UCSD-AML1 (cell line): ENCODE measurements around the gene RPS6KA2.
"Not testable (repeated sequence)": the region's sequence is repeated elsewhere in the genome, so short reads cannot be mapped to it uniquely, and the experiment has no call there.

Experiments used
- DNase-seq: peaks from one replicate; lab custom pipeline; 2025; ENCODE audit not compliant: unreplicated experiment; lab: John Stamatoyannopoulos, UW

RPS6KA2 gene

DNA sequence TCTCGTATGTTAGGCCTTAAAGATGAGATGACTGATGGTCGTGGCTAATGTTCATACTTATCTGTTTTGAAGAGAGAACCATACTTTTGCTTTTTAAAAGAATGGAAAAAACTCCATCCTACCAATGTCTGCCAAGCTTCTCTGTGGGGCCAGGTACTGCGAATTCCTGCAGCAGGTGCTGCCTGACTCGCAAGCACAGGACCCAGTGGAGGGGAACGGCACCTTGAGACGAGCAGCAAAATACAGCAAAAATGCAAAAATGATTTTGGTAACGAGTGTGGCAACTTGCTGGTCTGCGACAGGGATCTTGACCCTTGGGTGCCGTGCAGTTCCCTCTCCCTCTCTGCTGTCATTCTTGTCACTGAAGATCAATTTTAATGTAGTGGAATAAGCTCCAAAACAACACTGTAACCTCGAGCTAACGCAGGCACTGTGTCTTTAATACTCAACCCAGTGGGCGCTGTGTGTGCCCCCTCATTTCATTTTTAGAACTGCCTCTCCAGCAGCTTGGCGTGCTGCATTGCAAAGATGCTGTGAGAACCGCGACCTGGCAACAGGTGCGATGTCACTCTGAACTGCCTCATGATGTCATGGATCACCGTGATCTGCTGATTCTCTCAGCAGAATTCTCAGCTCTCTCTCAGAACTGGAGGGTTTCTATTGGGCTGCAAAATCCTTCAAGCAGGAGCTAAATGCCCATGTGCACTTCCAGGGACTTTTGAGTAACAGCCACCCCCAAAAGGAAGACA is 92.2 kb downstream of the RPS6KA2 start:
- no peak for DNase-seq

DNA sequence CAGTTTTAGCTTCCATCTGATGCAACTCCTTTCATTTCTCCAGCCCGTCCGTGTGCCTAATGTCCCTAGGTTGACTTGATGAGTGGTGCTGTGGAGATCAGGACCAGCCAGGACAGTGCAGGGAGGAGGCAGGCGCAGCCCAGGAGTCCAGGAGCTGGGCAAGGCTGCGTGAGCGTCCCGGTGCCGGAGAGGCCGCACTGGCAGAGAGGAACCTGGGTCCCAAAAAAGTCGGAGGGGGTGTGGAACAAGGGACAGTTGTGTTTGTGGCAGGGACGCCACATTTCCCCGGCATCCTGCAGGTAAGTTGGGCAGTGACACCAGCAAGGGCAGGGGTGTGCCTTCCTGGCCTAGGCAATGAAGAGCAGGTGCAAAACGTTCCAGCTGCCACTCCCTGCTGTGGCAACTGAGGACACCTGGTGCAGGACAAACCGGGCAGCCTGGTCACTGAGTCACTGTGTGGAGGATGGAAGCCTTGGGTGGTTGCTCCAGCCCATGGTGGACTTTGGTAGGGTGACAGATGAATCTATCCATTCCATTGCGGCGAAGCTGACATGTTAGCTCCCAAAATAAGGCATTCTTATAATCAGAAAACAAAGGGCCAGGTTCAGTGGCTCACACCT is 93.7 kb downstream of the RPS6KA2 start:
- no peak for DNase-seq

DNA sequence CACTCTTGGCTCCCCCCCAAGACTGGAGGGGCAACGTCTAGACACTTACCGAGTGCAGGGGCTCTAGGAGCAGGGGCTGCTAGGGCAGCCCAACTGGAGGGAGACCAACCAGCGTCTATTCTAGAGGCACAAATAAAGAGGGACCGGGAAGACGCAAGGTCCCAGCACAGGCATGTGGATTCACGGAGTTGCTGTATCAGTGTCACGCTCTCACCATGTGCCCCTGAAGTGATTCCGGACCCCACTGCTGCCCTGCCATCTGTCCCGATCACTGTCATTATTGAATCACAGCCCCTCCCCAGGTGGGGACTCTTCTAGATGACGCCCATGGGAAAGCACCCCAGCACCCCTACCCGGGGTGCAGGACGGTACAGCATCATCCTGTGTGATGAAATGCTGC is 94.7 kb downstream of the RPS6KA2 start:
- no peak for DNase-seq

DNA sequence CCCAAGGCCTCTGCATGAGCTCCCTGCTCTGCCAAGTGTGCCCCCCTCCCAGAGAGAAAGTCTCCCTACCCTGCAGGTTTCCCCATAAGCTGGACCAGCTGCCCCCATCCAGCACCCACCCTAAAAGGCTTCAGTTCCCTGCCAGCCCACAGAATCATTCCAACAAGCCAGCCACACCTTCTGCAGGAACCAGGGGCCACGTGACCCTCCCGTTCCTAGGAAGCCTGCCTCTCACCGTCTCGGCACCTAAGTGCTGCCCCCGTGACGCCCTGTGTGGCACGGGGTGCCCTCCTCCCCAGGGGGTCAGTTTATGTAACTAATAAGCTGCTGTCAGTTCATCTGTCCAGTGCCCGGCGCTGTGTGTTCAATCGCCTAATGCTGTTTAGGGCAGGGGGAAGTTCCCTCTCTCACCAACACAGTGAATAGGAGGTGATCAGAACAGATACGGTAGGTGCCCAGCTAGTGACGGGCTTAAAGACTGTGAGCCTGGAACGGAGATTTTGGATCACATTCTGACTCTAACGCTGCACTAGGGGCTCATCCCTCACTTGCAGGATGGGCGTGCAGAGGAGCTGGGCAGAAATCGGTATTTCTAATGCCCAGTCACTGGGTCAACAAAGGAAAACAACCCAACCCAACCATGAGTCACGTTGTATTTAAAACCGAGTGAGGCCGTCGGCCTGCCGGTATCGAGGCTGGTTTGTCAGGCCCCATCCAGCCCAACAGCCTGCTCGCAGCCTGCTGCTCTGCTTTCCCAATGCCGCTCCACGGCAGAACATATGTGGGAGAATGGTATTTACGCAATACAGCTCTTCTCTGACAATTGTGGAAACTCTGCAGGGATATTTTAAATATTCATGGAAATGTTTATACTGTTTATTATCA is 96.6 kb downstream of the RPS6KA2 start:
- DNase-seq, result no peak

DNA sequence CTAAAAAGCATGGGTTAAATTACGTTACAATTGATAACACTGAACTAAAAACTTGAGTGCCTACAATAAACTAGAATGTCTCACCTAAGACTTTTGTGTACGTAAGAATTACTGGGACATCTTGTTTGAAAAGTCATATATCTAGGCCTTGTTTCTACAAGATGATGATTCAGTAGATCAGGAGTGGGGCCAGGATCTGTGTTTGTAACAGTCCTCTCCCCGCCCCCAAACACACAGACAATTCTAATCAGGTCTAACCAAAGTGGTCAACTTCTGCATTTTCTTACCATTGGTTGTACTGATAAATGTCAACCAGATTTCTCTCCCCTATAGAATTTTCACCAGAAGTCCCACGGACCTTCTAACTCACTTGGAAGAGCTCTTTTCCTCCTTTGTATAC is 97.5 kb downstream of the RPS6KA2 start:
- no peak for DNase-seq

DNA sequence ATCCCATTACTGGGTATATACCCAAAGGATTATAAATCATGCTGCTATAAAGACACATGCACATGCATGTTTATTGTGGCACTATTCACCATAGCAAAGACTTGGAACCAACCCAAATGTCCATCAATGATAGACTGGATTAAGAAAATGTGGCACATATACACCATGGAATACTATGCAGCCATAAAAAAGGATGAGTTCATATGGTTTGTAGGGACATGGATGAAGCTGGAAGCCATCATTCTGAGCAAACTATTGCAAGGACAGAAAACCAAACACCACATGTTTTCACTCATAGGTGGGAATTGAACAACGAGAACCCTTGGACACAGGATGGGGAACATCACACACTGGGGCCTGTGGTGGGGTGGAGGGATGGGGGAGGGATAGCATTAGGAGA is 98.0 kb downstream of the RPS6KA2 start:
- DNase-seq, result not testable (repeated sequence)

DNA sequence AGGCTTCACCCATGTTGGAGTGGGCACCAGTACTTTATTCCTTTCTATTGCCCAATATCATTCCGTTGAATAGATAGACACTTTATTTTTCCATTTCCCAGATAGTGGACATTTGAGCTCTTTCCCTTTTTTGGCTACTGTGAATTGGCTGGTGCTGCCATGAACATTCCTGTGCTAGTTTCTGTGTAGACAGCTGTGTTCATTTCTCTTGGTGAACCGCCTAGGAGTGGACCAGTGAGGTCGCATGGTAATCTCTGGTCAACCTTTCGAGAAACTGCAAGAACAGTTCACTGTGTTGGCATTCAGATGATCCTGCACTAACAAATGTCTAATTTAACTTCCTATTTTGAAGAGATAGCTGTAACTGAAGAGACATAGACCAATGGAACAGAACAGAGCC is 99.2 kb downstream of the RPS6KA2 start:
- DNase-seq, result no peak

DNA sequence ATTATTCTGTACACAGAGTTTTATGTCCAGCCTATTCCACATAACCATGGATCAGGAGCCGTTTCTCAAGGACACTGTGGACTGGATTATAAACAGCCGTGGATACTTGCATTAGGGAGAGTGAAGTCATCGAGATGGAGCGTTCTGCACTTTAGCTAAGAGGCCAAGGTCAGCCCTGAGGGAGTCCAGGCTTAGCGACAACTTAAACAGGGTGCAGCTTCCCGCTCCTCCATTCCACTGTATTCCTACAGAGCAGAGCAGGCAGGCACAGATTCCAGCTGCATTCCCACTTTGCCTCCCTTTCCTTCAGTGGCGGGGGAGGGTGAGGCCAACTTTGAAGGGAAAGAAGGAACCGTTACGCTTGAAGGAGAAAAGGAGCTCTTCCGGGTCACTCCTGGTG is 100.1 kb downstream of the RPS6KA2 start:
- DNase-seq, result no peak

DNA sequence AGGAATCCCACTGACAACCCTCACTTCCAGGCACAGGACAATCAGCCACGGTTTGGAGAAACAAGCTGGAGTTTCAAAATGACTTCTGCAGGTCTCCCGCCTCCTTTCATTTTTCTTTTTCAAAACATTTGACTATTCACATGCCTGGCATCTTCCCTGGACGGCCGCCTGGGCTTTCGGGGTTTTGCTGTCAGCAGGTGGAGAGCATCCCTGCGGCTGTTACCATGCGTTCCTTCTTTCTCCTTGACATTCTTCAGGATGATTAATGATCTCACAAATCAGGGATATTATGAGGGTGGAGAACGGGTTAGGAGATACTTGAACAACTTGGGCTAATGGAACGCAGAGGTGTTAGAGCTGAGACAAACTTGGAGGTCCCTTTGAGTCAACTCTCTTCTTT is 101.5 kb downstream of the RPS6KA2 start:
- DNase-seq, result no peak

DNA sequence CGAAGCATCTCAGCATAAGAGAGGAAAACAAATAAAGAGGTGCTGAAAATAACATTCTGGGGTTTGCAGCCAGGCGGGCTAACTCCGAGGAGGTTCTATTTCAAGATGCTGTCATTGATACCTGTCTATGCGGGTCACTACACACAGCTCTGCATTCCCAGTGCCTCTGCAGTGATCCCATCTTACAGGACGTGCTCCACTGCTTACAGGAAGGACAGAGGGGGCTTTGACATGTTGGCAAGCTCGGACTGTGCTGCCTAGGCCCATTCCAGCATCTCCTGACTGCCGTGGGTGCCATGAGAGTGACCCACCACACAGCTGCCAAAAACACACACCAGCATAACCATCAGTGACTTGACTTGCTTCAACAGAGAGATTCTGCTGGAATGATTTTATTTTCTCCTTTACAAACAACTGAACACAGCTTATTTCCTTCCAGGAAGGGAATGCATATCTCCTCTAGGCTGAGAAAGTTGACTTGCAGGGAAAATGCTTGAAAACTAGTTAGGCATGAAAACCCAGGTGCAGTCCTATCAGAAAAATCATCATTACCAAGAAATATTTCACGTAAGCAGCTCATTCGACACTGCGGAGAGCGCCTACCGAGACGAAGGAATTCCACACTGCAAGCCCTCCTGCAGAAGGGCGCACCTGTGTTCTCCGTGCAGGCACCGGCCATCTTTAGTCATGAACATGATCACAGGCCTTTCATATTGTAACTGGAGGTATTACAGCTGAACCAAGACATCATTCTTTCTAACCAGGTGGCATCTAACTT is 103.1 kb downstream of the RPS6KA2 start:
- no peak for DNase-seq

DNA sequence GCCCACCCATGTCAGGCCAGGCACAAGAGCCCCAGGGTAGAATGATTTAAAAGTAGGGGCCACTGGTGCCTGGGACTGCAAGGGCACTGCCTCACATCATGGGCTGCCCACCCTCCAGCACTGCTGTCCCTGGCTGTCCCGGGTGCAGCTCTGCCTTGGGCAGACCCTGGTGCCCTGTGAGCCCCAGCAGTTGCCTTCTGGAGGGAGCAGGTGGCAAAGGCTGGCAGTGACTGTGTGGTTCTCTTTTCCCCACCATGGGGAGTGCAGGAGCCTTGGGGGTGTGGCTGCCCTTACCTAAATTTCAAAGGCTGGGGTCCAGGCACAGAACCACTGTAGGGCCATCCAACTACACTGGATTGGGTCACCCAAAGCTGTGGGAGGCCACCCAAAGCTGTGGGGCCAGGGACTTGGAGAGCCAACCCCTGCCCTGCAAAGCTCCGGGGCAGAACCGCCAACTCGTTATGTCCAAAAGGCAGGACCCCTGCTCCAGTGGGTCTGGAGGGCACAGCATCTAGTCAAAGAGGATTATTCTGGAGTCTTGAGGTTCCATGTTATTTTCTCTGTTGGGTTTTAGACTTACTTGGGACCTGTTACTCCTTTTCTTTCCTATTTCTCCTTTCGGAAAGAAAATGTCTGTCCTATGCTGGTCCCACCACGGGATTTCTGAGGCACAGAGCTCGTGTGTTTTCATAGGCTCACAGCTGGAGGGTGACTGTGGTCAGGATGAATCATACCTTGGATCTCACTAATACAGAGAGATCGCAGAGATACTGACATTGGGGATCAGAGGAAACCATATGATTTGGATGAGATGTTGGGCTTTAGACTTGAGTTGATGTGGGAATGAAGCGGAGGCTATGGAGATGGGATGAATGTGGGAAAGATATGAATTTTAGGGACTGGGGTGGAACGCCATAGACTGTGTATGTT is 105.9 kb downstream of the RPS6KA2 start:
- no peak for DNase-seq

DNA sequence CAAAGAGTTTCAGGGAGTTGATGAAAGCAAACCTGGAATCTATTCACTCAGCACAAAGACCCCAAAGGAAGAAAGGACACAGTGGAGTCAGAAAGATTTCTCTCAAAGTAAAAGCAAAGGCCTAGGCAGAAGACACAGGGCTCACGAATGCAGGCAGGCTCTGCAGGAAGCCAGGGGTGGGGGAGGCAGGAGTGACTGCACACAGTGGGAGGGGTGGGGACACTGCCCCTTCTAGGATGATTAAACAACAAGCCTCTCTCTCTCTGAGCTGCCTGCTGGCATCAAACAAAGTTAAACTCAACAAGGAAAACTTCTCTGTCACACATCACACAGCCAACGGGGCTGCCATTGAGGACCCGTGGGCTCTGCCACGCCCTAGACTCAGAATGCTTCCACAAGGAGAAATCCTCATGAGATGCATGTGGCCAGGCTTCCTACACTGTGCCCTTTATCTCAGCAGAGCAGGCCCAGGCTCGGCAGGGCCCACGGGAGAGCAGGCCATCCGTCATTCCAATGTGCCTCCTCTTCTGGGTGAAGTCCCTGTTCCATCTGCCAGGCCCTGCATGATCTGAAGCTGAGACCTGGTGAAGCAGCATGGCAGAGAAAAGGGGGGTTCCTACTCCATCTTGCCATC is 110.7 kb downstream of the RPS6KA2 start:
- DNase-seq, result no peak

DNA sequence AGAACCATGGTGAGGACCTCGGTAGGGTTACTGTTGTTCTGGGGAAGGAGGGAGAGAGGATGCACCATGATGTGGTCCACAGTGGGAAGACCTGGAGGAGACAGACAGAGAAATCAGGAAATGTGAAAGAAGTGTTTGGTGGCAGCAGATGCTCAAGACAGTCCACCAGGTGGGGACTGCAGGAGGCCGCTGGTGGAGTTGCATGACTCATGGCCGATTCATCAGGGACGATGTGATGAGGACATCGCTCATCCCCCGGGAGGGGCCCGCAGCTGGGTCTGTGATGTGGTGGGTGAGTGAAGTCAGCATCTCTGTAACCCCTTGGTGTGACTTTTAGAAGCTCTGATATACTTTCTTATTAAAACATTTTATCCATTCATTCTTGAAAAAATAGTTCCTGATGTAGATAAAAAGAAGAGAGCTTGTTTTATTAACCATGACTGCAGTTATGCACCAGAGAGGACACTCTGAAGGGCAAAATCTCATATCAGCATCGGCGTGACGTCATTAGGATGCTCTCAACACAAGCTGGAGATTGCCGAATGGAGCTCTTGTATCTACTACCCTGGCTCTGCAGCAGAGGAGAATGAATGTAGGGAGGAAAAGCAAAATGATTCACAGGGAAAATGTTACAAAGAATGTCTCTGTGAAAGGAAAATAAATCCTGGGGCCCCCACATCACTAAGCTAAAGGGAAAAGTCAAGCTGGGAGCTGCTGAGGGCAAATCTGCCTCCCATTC is 111.8 kb downstream of the RPS6KA2 start:
- no peak for DNase-seq

DNA sequence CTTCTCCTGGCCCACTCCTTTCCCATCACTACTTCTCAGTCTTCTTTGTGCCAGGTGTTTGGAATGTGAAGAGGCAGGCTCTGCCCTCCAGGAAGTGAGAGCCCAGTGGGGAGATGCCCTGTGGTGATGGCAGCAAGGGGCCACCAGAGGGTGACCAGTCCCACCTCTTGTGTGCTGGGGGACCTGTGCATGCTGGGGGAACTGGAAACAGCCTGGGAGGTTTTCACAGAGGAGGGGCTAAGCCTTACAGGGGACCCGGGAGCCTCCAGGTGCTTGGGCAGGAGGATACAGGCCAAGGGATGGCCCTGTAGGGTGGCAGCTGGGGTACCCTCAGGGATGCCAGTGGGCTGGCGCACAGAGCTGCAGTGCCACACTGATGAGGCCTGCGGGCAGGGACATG is 112.9 kb downstream of the RPS6KA2 start:
- DNase-seq, result no peak

DNA sequence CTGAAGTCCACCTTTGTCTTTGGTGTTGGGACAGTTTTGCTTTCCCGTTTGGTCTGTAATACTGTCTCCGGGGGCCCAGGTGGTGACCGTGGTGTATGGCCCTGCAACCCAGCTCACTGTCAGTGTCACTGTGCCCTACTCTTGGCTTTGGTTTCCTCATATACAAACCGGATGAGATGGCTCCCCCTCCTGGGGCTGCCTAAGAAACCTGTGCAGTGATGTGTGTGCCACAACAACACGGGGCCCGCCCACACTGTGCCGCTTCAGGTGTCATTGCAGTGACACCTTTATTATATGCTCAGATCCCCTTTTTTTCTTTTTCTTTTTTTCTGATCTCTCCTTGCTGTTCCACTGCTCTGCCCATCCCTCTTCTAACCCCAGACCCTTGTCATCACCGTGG is 114.5 kb downstream of the RPS6KA2 start:
- DNase-seq, result peak; percentile 32

DNA sequence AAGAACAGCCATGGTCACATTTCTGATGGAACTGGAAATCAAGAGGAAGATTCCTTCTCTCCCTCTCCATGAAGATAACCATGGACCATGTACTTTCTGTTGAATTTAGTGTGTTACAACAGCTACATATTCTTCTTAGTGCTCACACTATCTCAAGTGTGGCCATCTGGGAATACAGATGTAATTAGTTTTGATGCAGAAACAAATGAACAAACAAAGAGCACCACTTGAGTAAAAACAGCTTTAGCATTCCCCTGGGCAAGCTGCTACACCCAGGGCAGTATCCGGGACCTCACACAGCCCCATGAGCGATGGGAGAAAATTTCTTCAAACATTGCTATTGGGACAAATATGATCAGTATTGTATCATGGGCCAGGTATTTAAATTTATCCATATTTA is 115.7 kb downstream of the RPS6KA2 start:
- DNase-seq, result no peak

DNA sequence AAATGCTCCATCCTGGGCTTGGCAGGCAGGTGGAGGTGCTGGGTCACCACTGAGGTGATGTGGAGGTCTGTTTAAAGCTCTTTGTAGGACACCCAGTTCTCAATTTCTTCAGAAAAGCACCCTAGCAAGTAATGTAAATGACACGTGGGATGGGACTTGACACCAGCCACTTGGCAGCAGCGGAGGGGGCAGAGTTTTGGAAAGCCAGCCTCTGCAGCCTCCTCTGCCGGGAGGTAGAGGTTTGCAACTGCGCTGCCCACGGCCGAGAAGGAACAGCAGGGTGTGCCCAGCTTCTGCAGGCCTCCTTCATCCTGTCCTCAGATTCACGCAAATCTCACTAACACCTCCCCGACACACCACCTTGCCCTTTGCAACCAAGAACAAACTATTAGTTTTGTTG is 117.9 kb downstream of the RPS6KA2 start:
- DNase-seq, result no peak

DNA sequence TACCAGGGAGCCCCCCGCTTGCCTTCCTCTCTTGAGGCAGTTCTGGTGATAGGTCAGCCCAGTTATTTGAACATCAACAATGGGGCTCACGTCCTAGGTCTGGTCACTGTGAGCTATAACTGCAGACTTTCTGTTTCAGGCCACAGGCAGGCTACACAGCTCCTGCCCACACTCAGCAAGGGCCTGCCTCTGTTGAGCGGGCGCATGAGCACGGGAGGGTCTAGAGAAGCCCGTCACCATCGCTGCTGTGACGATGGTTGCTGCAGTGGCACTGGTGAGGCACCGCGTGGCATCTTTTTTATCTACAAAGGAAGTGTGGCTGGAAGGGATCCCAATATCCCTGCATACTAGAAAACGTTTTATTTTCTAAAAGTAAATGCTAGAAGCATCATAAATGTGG is 118.3 kb downstream of the RPS6KA2 start:
- DNase-seq, result no peak
